ENCODE data around the gene SHD. TPM values are rescaled to one million over a fixed set of nuclear protein-coding genes. Genes with fewer than 3 reads are reported as not detected.

SHD gene
- total and polyA plus RNA-seq, 7 donors: 18.8 to 84.7 (median 68.0) TPM; not detected in 4

DNA sequence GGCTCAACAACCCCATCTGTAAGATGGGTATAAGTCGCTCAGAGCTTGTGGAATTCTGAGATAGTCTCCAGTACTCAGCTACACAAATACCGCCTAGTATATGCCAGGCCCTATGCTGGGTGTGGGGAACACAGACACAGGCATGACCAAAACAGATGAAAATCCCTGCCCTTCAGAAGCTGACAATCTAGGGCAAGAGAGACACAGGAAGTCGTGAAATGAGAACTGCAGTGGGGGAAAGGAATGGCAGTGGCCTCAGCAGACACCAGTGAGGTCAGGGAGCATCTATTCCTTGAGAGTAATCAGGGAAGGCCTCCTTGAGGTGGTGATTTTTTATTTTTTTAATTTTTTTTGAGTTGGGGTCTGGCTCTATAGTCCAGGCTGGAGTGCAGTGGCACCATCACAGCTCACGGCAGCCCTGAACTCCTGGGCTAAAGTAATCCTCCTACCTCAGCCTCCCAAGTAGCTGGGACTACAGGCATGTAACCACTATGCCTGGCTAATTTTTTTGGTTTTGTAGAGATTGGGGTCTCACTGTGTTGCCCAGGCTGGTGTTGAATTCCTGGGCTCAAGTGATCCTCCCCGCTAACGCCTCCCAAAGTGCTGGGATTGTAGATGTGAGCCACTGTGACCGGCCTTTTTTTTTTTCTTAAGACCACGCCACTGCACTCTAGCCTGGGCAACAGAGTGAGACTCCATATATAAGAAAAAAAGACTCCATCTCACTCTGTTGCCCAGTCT is 19.9 kb downstream of the SHD start:
- H3K27me3 ChIP-seq: peaks cover 0 to 24% (median 10%) of the 10 kb centered on the region in 3 donors
- intact Hi-C loops (cut with DNase I): no loop called here
- H3K9me3 ChIP-seq: no peaks in the 10 kb centered on the region
- TF ChIP-seq POLR2A (IDR thresholded peaks at IDR 0.05): no peak
- TF ChIP-seq EP300 (IDR thresholded peaks at IDR 0.05): no peak
- TF ChIP-seq POLR2AphosphoS5 (IDR thresholded peaks at IDR 0.05): no peak
- TF ChIP-seq, protein P1, sequence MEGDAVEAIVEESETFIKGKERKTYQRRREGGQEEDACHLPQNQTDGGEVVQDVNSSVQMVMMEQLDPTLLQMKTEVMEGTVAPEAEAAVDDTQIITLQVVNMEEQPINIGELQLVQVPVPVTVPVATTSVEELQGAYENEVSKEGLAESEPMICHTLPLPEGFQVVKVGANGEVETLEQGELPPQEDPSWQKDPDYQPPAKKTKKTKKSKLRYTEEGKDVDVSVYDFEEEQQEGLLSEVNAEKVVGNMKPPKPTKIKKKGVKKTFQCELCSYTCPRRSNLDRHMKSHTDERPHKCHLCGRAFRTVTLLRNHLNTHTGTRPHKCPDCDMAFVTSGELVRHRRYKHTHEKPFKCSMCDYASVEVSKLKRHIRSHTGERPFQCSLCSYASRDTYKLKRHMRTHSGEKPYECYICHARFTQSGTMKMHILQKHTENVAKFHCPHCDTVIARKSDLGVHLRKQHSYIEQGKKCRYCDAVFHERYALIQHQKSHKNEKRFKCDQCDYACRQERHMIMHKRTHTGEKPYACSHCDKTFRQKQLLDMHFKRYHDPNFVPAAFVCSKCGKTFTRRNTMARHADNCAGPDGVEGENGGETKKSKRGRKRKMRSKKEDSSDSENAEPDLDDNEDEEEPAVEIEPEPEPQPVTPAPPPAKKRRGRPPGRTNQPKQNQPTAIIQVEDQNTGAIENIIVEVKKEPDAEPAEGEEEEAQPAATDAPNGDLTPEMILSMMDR (IDR thresholded peaks at IDR 0.05): no peak
- 83 to 90% methylated on average over 8 of the region's 8 CpGs for WGBS, 2 donors
- no peak for DNase-seq
- H3K4me3 ChIP-seq: no peak overlapping the region
- no peaks in the 10 kb centered on the region for H3K4me1 ChIP-seq
- H3K36me3 ChIP-seq: no peaks in the 10 kb centered on the region
- H3K27ac ChIP-seq: no peak overlapping the region

DNA sequence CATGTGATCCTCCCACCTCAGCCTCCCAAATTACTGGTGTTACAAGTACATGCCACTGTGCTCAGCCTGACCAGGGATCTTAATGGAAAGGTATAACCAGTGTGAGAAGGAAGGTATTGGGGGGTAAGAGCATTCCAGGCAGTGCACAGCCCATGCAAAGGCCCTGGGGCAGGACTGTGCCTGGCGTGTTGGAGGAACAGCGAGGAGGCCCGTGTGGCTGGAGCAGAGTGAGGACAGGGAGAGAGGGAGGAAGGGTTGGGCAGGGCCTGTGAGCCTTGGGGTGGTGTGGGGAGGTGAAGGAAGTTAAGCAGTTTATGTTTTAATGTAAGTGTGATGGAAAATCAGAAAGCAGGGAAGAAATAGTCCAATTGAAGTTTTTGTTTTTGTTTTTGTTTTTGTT is 21.5 kb downstream of the SHD start:
- intact Hi-C loops (cut with DNase I): no loop called here
- DNase-seq: no peak
- no peaks in the 10 kb centered on the region for H3K36me3 ChIP-seq
- no peak overlapping the region for H3K4me3 ChIP-seq
- H3K27me3 ChIP-seq: peaks cover 0 to 33% (median 21%) of the 10 kb centered on the region in 3 donors
- H3K27ac ChIP-seq: no peak overlapping the region
- no peaks in the 10 kb centered on the region for H3K9me3 ChIP-seq
- TF ChIP-seq POLR2A (IDR thresholded peaks at IDR 0.05): no peak
- no peak for TF ChIP-seq EP300 (IDR thresholded peaks at IDR 0.05)
- TF ChIP-seq, protein P1 (IDR thresholded peaks at IDR 0.05): no peak
- no peak for TF ChIP-seq POLR2AphosphoS5 (IDR thresholded peaks at IDR 0.05)
- peaks cover 0 to 10% (median 4%) of the 10 kb centered on the region in 4 donors for H3K4me1 ChIP-seq
- 89 to 90% methylated on average over 3 of the region's 3 CpGs for WGBS, 2 donors

DNA sequence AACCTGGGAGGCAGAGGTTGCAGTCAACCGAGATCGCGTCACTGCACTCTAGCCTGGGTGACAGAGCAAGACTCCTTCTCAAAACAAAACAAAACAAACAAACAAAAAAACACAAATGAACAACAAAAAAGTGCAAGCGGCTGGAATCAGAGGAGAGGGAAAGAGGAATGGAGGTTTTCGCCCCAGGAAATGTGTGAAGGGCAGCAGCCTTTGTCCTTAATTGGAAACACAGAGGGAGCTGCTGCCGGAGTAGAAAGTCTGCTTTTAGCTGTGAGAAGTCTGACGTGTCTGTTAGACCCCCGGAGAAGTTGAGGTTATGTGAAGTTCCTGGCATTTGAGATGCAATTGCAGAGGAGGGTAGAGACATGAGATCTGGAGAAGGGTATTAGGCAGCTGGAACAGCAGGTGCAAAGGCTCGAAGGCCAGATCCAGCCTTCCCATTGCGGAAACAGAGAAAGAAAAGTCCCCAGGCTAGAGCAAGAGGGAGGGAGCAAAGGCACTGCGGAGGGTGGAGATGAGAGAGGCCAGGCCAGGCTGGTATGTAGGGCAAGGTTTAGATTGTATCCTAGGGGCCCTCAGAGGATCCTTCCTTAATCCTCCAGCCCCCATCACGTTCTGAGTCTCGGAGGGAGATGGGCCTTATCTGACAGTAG is 22.6 kb downstream of the SHD start:
- Histone ChIP-seq H3K36me3 (no peaks in the 10 kb centered on the region), H3K4me1 (peaks cover 0 to 10% (median 4%) of the 10 kb centered on the region in 4 donors), H3K27me3 (peaks cover 0 to 23% (median 23%) of the 10 kb centered on the region in 3 donors), H3K27ac (no peak overlapping the region), H3K4me3 (no peak overlapping the region), H3K9me3 (no peaks in the 10 kb centered on the region)
- DNase-seq: no peak
- intact Hi-C loops (cut with DNase I): no loop called here
- 48 to 57% methylated on average over 13 of the region's 13 CpGs for WGBS, 2 donors
- no peak for TF ChIP-seq EP300 (IDR thresholded peaks at IDR 0.05)
- no peak for TF ChIP-seq POLR2AphosphoS5 (IDR thresholded peaks at IDR 0.05)
- no peak for TF ChIP-seq POLR2A (IDR thresholded peaks at IDR 0.05)
- TF ChIP-seq, protein P1 (IDR thresholded peaks at IDR 0.05): no peak

DNA sequence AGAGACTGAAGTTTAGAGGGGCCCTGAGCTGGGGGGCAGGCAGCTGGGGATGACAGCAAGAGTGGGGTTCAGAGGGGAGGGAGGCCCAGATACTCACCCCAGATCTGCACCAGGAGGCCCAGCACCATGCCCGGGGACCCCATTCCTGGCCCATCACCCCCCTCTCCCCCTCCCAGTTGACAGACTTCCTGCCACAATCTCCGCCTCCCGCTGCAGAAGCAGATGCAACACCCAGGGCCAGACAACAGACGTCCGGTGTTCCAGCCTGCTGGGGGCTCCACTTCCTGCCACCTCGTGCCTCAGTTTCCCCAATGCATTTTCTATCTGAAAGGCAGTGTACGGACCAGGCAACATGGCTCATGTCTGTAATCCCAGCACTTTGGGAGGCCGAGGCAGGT is 23.2 kb downstream of the SHD start, which contains the start of gene TMIGD2:
Gene TMIGD2 (minus strand): TSS at position 147 of the 398 bp plus-strand sequence. CDS start 4 bp downstream, at position 143.
- H3K4me1 ChIP-seq: peaks cover 0 to 10% (median 4%) of the 10 kb centered on the region in 4 donors
- no peak for DNase-seq
- no peaks in the 10 kb centered on the region for H3K36me3 ChIP-seq
- intact Hi-C loops (cut with DNase I): no loop called here
- H3K27me3 ChIP-seq: peaks cover 0 to 23% (median 22%) of the 10 kb centered on the region in 3 donors
- H3K4me3 ChIP-seq: no peak within 1 kb of the TSS
- WGBS, 2 donors: 37 to 57% methylated on average over 8 of the region's 8 CpGs
- TF ChIP-seq EP300 (IDR thresholded peaks at IDR 0.05) (no peak), POLR2A (IDR thresholded peaks at IDR 0.05) (no peak), POLR2AphosphoS5 (IDR thresholded peaks at IDR 0.05) (no peak)
- TF ChIP-seq, protein P1 (IDR thresholded peaks at IDR 0.05): no peak
- no peaks in the 10 kb centered on the region for H3K9me3 ChIP-seq
- H3K27ac ChIP-seq: no peak within 1 kb of the TSS
